GM18868 (cell line): ENCODE measurements around the gene POU3F3.

Source experiments
- ATAC-seq: cut with Tn5 transposase; IDR thresholded peaks from one replicate; pipeline ENCODE4 v1.9.1; 2021; ENCODE audit warnings: mild to moderate bottlenecking, moderate library complexity; ENCODE audit not compliant: unreplicated experiment

POU3F3 gene

GRCh38 chr2:104901037-104901881 is 47.3 kb downstream of the POU3F3 start:
- no peak for ATAC-seq

GRCh38 chr2:104902317-104902716 is 48.4 kb downstream of the POU3F3 start:
- ATAC-seq = no peak
